CMK (cell line): ENCODE measurements around the gene PPP1R10.
"Not testable (repeated sequence)": the region's sequence is repeated elsewhere in the genome, so short reads cannot be mapped to it uniquely, and the experiment has no call there.

ENCODE experiments used
- DNase-seq: peaks from one replicate; pipeline ENCODE4 v3.0.0-alpha.2; 2010; ENCODE audit warnings: low read depth

PPP1R10 gene

DNA sequence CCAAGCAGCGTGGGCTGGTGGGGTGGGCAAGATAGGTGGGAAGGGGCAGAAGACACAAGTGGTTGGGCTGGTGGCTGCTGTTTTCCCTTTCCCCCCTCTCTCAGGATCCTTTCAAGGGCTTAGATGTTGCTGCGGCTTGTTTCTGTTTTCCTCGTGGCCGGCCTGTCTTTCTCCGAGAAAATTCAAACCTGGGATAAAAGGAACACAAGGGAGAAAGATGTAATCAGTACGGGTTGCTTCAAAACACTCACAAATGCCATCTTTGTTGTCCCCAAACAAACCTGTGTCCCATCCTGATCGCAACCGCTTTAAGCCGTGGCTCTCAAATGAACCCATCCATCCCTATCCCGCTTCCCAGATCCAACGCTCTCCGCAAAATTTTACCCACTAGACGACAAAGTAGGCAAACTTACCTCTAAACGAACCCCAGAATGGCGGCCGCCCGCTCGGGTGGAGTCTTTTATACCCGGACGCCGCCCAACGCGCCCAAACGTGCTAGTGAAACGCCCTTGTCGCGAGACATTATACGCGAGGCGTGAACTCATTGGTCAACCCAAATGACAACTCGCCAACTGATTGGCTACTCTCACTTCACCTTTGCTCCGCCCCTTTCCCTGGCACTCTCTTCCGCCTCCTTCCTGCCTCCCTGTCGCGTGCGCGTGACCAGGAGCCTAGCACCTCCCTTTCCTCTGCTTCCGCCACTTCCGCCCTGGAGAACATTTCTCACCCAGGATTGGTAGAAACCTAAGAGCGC, at the start of gene PPP1R10:
Gene PPP1R10, minus strand, starts transcription at position 433 of the 754 bp plus-strand sequence. CDS start 7,299 bp downstream, outside the sequence.
- DNase-seq = peak; percentile 100

DNA sequence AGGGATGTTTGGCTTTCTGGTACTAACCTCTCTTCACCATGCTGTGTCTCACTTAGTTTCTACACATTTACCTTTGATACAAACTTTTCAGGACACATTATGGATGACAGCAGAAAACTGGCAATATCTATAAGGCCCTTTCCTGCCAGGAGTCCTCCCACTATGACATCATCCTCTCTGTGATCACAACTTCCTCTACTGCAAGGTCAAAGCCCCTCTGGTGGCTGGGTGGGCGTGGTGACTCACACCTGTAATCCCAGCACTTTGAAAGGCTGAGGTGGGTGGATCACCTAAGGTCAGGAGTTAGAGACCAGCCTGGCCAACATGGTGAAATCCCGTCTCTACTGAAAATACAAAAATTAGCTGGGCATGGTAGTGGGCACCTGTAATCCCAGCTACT, 49.3 kb upstream of the PPP1R10 start:
- DNase-seq = not testable (repeated sequence)

DNA sequence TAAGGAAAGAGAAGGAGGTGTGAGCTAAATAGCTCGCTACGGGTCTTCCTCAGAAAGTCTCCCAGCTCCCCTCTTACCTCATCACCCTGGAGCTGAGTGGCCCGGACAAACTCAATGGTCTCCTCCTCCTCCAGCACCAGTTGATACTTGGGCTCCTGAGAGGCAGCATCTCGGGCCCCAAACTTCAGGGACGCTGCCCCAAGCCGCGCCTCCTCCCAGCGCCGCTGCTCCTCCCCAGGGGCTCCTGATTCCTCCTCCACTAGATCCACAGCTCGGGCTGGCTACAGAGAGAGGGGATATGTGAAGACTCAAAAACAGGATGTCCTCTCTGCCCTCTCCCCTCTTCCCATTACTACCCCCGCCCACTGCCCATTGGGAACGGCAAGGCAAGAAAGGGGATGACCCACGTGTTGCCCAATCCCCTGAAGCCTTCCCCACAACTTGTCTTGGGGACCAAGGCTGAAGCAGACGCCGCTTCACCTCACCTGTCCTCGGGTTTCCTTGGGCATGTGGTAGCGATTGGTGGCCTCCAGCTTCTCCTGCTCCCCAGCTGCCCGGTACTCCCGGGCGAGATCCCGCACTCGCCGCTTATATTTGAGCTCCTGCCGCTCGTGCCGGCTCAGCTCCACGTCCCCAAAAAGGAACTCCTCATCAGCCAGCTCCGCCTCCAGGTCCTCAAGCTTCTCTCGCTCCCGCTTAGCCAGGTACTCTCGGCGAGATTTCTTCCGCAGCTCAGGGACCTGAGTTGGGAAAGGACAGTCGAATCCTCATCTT, 48.1 kb upstream of the PPP1R10 start:
- DNase-seq = no peak

DNA sequence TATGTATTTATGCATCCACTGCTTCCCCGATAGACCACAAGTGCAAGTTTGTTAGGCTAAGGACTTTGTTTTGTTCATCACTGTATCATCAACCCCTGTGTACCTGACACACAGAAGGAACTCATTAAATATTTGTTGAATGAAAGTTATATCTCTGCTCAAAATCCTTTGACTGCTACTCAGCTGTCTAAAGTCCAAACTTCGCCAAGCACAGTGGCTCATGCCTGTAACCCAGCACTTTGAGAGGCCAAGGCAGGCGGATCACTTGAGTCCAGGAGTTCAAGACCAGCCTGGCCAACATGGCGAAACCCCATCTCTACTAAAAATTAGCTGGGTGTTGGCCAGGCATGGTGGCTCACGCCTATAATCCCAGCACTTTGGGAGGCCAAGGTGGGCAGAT, 40.9 kb upstream of the PPP1R10 start:
- not testable (repeated sequence) for DNase-seq

DNA sequence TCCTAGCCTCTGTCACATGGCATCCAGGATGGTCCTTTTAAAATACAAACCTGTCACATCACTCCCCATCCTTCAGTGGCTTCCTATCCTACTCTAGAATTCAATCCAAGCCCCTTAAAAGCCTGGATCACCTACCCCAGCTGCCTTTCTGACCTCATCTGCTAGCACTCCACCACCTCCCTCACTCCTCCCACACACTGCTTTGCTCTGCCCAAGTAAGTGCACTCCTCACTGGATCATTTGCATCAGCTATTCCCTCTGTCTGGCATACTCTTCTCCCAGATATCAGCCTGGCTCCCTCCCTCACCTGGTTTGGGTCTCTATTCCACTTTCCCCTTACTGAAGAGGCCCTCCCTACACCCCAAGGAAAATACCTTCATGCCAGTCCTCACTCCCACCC, 40.4 kb upstream of the PPP1R10 start:
- no peak for DNase-seq

DNA sequence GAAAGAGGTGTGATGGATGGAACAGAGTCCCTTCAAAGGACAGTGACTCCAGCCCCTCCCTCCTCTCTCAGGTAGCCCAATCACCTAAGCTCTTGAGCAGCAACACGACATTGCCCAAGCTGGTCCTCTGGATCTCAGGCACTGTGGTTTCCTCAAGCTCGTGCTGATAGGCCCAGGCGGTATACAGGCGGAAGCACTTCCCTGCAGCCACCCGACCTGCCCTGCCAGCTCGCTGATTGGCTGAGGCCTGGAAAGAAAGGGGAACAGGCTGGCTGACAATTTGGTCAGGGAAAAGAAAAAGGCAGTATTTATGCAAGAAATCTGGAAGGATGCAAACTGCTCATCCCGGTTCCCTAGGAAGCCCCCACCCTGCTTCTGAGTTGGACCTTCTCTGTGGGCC, 39.5 kb upstream of the PPP1R10 start:
- no peak for DNase-seq

DNA sequence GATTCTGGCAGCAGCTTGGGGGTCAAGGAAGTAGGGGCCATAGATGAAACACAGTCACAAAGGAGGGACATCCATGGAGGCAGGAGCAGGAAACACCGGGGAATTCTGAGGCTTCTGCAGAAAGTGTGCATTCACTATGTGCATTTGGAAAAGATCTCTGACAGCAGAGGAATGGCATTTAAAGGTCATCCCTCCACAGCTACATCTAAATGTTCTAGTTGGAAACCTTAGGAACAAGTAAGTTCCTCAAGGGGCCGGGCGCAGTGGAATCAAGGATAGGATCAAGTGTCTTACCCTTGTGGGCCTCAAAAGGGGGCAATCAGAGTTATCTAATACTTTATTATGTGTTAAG, 38.7 kb upstream of the PPP1R10 start:
- DNase-seq = no peak

DNA sequence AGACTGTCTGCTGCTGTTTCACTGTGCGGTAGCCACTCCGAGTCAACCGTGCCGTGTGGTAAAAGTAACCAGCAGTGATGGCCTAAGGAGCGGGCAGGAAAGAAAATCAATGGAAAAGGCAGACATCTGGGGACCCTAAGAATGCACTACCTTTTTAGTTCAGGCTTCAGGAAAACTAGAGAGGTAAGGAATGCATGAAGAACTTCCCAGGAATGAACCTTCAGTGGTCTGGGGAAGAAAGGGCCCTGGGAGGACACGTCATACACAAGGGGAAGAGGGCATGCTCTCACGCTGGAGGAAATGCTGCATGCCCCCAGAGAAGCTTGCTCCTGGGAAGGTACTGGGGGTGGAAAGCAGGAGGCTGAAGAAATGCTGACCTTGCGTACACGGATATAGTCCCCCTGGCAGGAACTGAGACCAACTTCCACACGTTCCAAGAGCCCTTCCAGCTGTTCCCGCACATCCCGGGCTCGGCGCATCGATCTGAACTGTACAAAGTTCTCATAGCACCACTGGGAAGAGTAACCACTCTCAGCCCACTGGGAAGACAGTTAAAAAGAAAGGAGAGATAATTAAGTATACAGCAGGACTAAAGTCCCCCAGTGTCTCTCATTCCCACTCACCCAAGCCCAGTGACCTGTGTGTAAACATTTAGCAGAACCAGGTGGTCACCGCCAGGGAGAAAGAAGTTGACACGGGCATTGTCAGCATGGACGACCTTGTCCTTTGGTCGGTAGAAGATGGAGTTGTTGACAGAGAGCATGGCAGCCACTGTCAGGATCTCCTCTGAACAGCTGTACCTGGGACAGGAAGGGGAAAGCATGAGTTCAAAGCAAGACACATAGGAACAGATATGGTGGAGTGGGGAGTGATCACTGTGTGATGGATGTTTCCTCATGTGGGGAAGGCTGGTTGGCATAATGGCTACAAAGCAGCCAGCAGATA, 38.0 kb upstream of the PPP1R10 start:
- DNase-seq = no peak

DNA sequence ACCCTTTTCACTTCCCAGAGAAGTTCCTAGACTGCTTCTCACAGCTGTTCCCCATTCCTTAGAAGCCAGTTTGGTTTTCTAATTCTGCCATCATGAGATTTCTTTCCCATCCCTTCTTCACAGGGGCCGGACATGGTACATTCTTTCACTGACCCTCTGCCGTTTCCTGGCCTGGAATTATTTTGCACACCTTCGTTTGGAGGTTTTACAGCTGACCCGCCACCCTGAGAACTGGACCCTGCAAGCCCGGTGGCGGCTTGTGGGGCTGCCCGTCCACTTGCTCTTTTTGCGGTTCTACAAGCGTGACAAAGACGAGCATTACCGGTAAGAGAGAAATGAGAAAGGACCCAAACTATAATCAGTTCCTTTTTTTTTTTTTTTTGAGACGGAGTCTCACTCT, 34.1 kb upstream of the PPP1R10 start:
- no peak for DNase-seq

DNA sequence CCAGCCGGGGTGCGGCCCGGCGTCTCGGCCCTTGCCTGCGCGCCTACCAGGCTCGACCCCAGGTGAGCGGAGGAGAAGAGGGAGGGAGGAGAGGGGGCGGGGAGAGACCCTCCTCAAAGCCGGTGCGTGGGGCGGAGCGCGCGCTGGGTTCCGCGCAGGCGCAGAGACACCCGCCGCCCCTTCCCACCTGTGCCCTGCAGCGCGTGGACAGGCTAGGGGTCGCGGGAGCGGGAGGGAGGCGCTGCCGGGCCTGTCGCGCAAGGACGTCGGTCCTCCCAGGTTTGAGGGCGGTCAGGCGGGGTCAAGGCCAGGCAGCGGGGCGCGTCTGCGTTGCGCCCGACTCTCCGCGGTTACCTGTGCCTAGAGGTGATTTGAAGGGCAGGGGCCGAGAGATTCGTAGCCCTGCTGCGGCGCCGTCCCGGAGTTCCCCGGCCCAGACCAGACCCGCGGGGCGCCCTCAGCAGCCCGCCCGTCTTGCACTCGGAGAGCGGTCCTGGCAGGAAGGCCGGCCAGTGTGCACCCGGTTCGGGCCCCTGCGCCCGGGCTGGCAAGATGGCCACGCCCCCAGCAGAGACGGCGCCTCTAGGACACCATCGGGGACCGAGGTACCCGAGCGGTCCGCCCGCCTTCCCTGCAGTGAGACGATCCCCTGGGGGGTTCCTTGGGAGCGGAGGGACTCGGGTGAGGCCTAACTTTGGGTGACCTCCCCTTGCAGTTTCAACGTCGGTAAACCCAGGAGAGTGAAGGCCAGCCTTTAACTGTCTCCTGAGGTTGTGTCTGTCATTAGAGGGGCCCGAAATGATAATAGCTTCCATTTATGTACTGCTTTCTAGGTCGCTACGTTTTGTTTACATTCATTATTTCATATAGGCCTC, 30.4 kb upstream of the PPP1R10 start:
- peak; percentile 75 for DNase-seq

DNA sequence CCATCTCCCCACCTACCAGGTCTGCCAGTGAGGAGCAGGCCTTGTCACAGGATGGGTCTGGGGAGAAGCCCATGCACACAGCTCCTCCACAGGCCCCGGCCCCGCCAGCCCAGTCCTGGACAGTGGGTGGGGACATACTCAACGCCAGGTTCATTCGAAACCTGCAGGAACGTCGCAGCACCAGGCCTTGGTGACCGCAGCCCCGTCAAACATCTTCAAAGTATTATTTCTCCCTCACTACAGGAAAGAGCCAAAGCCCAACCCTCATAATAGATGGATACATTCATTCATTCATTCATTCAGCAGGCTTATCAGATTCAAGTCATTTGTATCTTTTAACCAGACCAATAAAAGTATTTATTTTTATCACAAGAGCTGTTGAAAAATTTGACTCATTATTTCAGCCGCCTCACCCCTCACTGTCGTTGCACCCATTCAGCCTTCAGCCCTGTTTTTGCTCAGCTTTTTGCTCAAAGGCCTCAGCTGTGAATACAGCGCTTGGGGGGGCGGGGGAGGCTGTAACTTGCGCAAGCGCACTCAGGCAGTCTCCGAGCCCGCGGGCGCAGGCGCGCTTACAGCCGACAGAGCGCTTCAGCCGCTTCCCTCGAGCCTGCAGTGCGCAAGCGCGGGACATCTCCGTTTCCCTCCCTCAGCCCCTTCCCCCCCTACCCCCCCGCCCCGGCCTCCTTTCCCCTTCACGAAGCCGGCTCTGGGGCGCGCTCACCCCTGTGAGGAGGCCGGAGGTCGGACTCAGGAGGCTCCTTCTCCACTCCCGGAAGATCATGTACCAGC, 29.6 kb upstream of the PPP1R10 start, which contains the start of gene C6orf136:
Gene C6orf136, plus strand, starts transcription at position 684 of the 792 bp plus-strand sequence. Its CDS starts 99 bp downstream, at position 783.
- DNase-seq = no peak

DNA sequence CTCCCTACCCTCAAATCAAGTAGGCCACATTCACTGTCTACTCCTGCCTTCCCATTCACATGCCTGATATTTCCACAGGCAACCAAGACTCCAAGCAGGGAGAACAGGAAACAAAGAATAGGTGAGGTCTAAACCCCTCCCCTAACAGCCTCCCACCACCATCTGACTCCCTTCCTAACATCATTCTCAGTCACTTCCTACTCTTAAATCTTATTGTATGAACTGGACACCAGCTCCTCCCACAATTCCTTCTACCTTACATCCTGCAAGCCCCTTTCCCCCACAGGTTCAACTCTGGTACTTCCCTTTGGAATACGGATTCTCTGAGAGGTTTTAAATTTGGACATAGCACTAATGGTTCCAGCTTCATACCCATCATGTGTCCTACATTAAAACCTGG, 28.9 kb upstream of the PPP1R10 start:
- no peak for DNase-seq

DNA sequence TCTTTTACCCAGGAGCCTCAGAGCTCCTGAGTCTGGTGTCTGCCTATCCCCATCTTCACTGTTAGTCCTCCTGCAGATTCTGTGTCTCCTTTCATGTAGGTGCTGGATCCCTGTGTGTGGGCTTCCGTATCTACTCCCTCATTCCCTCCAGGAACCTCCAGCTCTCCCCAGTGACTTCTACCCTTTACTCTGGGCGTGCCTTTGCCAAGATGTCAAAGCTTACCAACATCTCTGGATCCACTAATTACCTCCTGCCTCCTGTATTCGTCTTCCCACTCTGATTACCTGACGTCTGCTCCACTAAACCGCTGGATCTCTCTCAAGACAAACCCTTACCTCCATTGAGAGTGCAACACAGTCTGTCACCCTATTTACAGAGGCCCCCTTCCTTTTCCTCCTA, 27.7 kb upstream of the PPP1R10 start:
- DNase-seq = no peak

DNA sequence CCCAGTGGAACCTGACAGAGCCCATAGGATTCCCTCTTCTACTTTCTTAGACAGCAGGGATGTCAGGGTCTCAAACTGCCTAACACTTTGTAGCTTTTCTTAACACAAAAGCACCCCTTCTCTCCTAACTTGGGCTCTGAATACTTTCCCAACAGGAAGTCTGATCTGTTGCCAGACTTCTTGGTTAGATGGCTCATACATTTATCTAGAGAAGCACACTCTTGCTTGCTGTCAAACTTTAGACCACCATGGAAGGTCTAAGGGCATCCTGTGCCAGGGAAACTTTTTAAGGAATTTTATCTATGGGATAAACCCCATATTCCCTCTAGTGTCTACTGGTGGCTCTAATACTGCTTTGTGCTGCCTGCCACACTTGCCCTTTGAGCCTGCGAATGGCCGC, 26.6 kb upstream of the PPP1R10 start:
- no peak for DNase-seq

DNA sequence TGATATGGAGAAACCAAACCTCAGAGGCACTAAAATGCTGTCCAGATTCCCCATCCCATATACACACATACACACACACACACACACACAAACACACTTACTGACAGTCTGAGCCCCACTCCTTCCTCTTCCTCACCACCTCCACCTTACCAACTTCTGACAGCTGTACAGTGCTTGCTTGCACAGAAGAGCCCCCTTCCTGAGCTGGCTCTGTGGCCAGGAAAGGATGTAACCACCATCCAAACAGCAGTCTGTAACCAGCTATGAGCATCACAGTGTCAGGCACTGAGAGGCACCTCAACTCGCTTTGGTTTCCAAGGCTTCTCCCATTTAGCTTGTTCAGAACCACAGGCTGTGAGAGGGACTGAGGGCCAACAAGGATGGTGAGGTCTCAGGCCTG, 24.0 kb upstream of the PPP1R10 start:
- no peak for DNase-seq

DNA sequence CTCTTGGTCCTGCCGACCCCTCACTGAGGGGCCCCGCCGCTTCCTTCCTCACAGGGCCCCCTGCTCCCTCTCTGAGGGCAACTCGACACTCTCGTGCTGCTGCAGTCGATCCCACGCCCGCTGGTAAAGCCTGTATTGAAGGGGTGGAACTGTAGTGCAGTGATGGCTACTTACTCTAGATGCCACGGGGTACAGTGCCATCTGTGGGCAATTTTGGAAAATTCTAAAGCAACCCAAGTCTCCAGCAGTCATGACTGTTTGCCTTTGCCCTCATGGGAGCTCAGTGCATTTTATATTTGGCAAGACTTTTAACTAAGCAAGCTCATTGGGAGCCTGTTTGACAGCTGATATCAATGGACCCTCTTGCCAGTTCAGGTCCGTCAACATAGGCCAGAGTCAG, 23.4 kb upstream of the PPP1R10 start:
- DNase-seq = no peak

DNA sequence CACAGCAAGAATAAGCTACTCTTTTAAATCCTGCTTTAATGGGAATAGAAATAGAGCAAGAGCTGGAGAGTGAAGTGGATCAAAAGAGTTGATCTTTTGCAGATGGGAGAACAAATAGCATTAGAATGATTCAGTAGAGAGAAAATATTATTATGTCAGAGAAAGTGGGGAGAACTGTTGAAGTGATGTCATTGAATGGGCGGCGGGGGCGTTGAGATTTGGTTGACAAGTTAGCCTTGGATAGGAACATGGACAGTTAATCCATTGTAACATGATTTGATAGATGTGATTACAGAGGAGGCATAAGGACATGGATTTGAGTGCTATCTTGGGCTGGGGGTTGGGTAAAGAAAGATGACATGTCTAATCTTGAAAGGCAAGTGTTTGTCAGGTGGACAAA, 18.8 kb upstream of the PPP1R10 start:
- no peak for DNase-seq

DNA sequence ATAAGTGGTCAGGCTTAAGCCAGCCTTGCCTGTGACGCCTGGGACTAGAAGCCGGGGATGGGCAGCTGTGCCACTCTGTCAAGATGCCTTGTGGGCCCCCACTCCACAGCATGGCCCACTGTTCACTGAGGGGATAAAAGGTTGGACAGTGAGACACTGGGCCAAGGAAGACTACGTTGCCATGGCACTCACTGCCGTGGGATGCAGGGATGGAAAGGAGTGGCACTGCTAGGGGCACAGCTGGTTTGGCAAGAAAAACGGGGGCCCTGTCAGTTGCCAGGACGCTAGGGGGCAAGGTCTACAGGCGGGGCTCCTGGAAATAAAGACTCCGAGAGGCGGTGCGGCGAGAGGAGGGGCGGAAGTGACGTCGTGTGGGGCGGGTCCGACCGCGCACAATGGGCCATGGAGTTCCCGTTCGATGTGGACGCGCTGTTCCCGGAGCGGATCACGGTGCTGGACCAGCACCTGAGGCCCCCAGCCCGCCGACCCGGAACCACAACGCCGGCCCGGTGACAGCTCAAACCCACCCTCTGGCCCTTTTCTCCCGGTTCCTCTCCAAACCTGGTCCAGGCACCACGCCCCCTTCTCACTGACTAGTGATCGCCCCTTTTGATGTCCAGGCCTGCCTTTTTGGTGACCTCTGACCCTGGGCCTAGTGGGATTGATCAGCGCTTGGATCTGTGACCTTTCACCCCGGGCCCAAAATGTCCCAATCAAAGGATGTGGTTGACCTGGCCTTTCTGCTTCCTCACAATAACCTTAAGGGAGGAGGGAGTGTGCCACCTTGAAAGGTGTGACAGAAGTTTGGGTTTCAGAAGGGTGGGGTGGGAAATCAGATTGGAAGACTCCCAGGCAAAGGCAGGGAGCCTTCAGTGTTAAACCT, 9.7 kb upstream of the PPP1R10 start, which contains the start of gene ATAT1:
Gene ATAT1, plus strand, starts transcription at position 391 of the 883 bp plus-strand sequence.
- DNase-seq = no peak

DNA sequence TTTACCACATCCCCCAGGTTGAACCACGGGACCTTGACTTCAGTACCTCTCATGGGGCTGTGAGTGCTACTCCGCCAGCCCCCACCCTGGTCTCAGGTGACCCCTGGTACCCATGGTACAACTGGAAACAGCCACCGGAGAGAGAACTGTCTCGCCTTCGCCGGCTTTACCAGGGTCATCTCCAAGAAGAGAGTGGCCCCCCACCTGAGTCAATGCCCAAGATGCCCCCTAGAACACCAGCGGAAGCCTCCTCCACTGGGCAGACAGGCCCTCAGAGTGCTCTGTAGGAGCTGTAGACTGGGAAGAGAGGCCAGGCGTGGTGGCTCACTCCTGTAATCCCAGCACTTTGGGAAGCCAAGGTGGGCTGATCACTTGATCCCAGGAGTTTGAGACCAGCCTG, 8.5 kb upstream of the PPP1R10 start:
- DNase-seq = no peak
